Activated naive CD8-positive, alpha-beta T cell treated with anti-CD3 and anti-CD28 coated beads, Interleukin-2, amount 50 U/mL, for 16 hours (primary cell): ENCODE data around the gene CD300A.

Experiments
- DNase-seq: peaks from one replicate; pipeline ENCODE4 v3.0.0-alpha.2; 2020; ENCODE audit warnings: low read depth, low spot score

Gene CD300A

GRCh38 chr17:74466111-74466827 lies at the start of gene CD300A:
TSS of gene CD300A (plus strand) at chr17:74466634. CDS start at chr17:74466704, 70 bp downstream.
- DNase-seq: no peak

GRCh38 chr17:74417178-74418045 lies 49.0 kb upstream of the CD300A start:
- no peak for DNase-seq

GRCh38 chr17:74419928-74420411 lies 46.5 kb upstream of the CD300A start:
- DNase-seq: no peak

GRCh38 chr17:74424117-74424516 lies 42.3 kb upstream of the CD300A start:
- DNase-seq: no peak

GRCh38 chr17:74424657-74425056 lies 41.8 kb upstream of the CD300A start:
- no peak for DNase-seq

GRCh38 chr17:74426551-74427047 lies 39.8 kb upstream of the CD300A start:
- DNase-seq: no peak

GRCh38 chr17:74427048-74427762 lies 39.2 kb upstream of the CD300A start:
- DNase-seq: no peak

GRCh38 chr17:74427763-74428153 lies 38.7 kb upstream of the CD300A start:
- DNase-seq: no peak

GRCh38 chr17:74429604-74430384 lies 36.6 kb upstream of the CD300A start:
- no peak for DNase-seq

- no peak for DNase-seq
These were observed 36.1 kb upstream of the CD300A start for GRCh38 chr17:74430385-74430705.

GRCh38 chr17:74430706-74431567 lies 35.5 kb upstream of the CD300A start:
- no peak for DNase-seq

- DNase-seq: no peak
These were observed 34.6 kb upstream of the CD300A start, which contains the start of gene GPRC5C for GRCh38 chr17:74431568-74432423. TSS of gene GPRC5C (plus strand) at chr17:74432088. CDS start at chr17:74439777, 7,689 bp downstream.

GRCh38 chr17:74432424-74432690 lies 34.1 kb upstream of the CD300A start:
- DNase-seq: no peak

- no peak for DNase-seq
These were observed 33.6 kb upstream of the CD300A start for GRCh38 chr17:74432766-74433391.

GRCh38 chr17:74433421-74434121 lies 32.9 kb upstream of the CD300A start:
- no peak for DNase-seq

- DNase-seq: no peak
These were observed 30.6 kb upstream of the CD300A start for GRCh38 chr17:74435775-74436359.

GRCh38 chr17:74437702-74438101 lies 28.7 kb upstream of the CD300A start:
- no peak for DNase-seq
